Measurements from ENCODE around the gene WWOX. TPM values are rescaled to one million over a fixed set of nuclear protein-coding genes. Genes with fewer than 3 reads are reported as not detected.

WWOX gene
- total and polyA plus RNA-seq, 2 donors = 15.4 to 23.9 TPM

DNA sequence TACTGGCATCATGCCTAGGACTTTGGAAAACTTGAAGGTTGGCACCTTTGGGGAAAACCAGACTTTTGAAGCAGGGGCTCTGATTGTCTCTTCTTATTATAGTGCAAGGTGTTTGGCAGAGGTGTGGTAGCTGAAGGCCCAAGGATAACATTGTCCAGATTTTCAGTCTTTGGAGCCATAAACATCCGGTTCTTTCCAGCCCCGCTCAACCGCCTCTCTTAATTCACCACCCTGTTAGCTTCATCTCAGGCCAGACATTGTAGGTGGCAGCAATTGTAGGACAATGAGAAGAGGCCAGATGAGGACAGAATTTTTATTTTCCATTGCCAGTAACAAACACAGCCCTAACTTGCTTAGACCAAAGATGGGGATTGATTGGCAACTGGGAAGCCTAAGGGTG lies 851.3 kb downstream of the WWOX start:
- Histone ChIP-seq H3K27ac (ENCODE audit: low read depth in 1 of 2, low read length in 1 of 2) (no peak overlapping the region), H3K4me1 (ENCODE audit: control insufficient read depth in 2 of 2, insufficient read depth in 2 of 2, low read length in 2 of 2) (peaks cover 0 to 15% of the 10 kb centered on the region in 2 donors), H3K9me3 (ENCODE audit: control insufficient read depth in 2 of 2, insufficient read depth in 1 of 2, low read length in 1 of 2) (peaks cover 0 to 3% of the 10 kb centered on the region in 2 donors), H3K36me3 (ENCODE audit: control insufficient read depth in 2 of 2, insufficient read depth in 2 of 2, low read length in 1 of 2) (no peaks in the 10 kb centered on the region), H3K4me3 (ENCODE audit: low read length in 2 of 2) (no peak overlapping the region), H3K27me3 (ENCODE audit: control insufficient read depth in 2 of 2, insufficient read depth in 1 of 2, low read length in 1 of 2) (no peaks in the 10 kb centered on the region)
- 67% methylated on average over 3 of the region's 3 CpGs for WGBS
- DNase-seq (ENCODE audit: low read depth in 6 of 9, low spot score in 9 of 9) = no peak

DNA sequence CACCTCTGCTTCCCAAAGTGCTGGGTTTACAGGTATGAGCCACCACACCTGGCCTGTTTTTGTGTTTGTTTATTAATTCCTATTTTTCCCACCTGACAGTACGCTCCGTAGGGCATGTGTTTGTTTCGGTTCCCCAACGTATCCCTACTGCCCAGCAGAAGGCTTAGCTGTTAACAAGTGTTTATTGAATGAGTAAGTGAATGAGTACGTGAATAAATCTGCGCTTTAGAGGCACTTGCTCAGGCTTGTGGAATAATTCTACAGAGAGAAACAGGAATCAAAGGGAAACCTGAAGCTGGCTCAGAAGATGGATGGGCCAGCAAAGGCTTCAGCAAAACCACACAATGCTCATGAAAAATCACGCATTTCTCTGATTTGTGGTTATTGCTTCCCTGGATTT lies 853.2 kb downstream of the WWOX start:
- peaks cover 0 to 3% of the 10 kb centered on the region in 2 donors for H3K9me3 ChIP-seq (ENCODE audit: control insufficient read depth in 2 of 2, insufficient read depth in 1 of 2, low read length in 1 of 2)
- WGBS = 97% methylated on average over 7 of the region's 7 CpGs
- peaks cover 0 to 9% of the 10 kb centered on the region in 2 donors for H3K4me1 ChIP-seq (ENCODE audit: control insufficient read depth in 2 of 2, insufficient read depth in 2 of 2, low read length in 2 of 2)
- no peaks in the 10 kb centered on the region for H3K27me3 ChIP-seq (ENCODE audit: control insufficient read depth in 2 of 2, insufficient read depth in 1 of 2, low read length in 1 of 2)
- no peak overlapping the region for H3K27ac ChIP-seq (ENCODE audit: low read depth in 1 of 2, low read length in 1 of 2)
- H3K4me3 ChIP-seq (ENCODE audit: low read length in 2 of 2) = no peak overlapping the region
- no peaks in the 10 kb centered on the region for H3K36me3 ChIP-seq (ENCODE audit: control insufficient read depth in 2 of 2, insufficient read depth in 2 of 2, low read length in 1 of 2)
- no peak for DNase-seq (ENCODE audit: low read depth in 6 of 9, low spot score in 9 of 9)

DNA sequence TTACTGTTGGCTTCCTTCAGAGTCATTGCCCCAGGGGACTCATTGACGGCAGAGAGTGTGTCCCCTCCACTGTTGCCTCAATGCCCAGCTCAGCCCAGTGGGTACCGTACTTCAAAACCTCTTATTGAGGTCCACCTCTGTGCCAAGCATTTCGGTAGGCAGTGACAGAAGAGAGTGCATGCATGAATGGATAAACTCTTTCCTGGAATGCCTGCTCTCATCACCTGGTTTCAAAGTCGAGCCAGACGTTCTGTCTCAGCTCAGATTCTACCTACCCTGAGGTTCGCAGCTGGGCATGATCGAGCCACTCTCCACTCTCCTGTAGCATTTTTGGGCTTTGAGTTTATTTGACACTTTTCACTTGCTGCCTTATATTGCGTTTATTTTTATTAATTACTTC lies 854.1 kb downstream of the WWOX start:
- H3K4me1 ChIP-seq (ENCODE audit: control insufficient read depth in 2 of 2, insufficient read depth in 2 of 2, low read length in 2 of 2) = peaks cover 0 to under 1% of the 10 kb centered on the region in 2 donors
- H3K27ac ChIP-seq (ENCODE audit: low read depth in 1 of 2, low read length in 1 of 2) = no peak overlapping the region
- no peaks in the 10 kb centered on the region for H3K36me3 ChIP-seq (ENCODE audit: control insufficient read depth in 2 of 2, insufficient read depth in 2 of 2, low read length in 1 of 2)
- no peaks in the 10 kb centered on the region for H3K27me3 ChIP-seq (ENCODE audit: control insufficient read depth in 2 of 2, insufficient read depth in 1 of 2, low read length in 1 of 2)
- no peak overlapping the region for H3K4me3 ChIP-seq (ENCODE audit: low read length in 2 of 2)
- H3K9me3 ChIP-seq (ENCODE audit: control insufficient read depth in 2 of 2, insufficient read depth in 1 of 2, low read length in 1 of 2) = peaks cover 0 to 3% of the 10 kb centered on the region in 2 donors
- DNase-seq (ENCODE audit: low read depth in 6 of 9, low spot score in 9 of 9) = no peak
- WGBS = 97% methylated on average over 8 of the region's 8 CpGs

DNA sequence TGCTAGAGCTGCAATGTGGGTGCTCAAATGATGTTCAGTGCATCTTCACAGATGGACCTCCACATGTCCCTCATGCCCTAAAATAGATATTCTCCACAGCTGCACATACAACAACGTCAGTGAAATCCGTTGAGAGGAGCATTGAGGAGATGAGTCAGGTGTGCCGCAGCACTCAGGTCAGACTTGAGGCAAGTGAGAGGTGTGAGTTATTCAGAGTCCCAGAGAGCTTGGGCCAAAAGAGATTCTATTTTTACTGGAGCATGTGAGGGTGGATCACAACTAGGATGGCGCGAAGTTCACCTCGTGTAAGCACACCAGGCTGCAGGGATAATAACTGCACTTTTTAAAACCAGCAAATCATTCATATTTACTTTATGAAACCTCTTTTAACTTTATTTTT lies 855.8 kb downstream of the WWOX start:
- Histone ChIP-seq H3K4me1 (ENCODE audit: control insufficient read depth in 2 of 2, insufficient read depth in 2 of 2, low read length in 2 of 2) (no peaks in the 10 kb centered on the region), H3K27ac (ENCODE audit: low read depth in 1 of 2, low read length in 1 of 2) (no peak overlapping the region), H3K27me3 (ENCODE audit: control insufficient read depth in 2 of 2, insufficient read depth in 1 of 2, low read length in 1 of 2) (no peaks in the 10 kb centered on the region), H3K9me3 (ENCODE audit: control insufficient read depth in 2 of 2, insufficient read depth in 1 of 2, low read length in 1 of 2) (no peaks in the 10 kb centered on the region), H3K36me3 (ENCODE audit: control insufficient read depth in 2 of 2, insufficient read depth in 2 of 2, low read length in 1 of 2) (no peaks in the 10 kb centered on the region), H3K4me3 (ENCODE audit: low read length in 2 of 2) (no peak overlapping the region)
- WGBS = 97% methylated on average over 6 of the region's 6 CpGs
- no peak for DNase-seq (ENCODE audit: low read depth in 6 of 9, low spot score in 9 of 9)

DNA sequence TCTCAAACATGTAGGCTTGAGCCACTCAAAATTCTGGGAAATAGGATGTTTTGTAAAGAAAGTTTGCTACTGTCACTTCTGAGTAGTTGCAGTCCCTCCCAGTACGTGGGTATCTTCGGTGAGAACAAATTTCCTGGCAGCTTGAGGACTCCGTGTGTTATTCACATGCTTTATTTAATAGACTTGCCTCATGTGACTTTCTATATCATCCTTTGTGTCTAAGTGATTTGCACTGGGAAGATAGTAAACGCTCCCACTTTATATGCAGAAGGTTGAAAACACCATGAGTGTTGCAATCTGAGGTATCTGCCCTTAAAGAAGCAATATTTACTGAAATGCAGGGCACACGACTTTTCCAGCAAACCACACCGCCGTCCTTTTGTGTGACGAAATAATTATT lies 857.4 kb downstream of the WWOX start:
- no peak overlapping the region for H3K4me3 ChIP-seq (ENCODE audit: low read length in 2 of 2)
- no peaks in the 10 kb centered on the region for H3K9me3 ChIP-seq (ENCODE audit: control insufficient read depth in 2 of 2, insufficient read depth in 1 of 2, low read length in 1 of 2)
- no peaks in the 10 kb centered on the region for H3K4me1 ChIP-seq (ENCODE audit: control insufficient read depth in 2 of 2, insufficient read depth in 2 of 2, low read length in 2 of 2)
- H3K27me3 ChIP-seq (ENCODE audit: control insufficient read depth in 2 of 2, insufficient read depth in 1 of 2, low read length in 1 of 2) = no peaks in the 10 kb centered on the region
- no peak for DNase-seq (ENCODE audit: low read depth in 6 of 9, low spot score in 9 of 9)
- WGBS = 93% methylated on average over 8 of the region's 8 CpGs
- H3K27ac ChIP-seq (ENCODE audit: low read depth in 1 of 2, low read length in 1 of 2) = no peak overlapping the region
- no peaks in the 10 kb centered on the region for H3K36me3 ChIP-seq (ENCODE audit: control insufficient read depth in 2 of 2, insufficient read depth in 2 of 2, low read length in 1 of 2)

DNA sequence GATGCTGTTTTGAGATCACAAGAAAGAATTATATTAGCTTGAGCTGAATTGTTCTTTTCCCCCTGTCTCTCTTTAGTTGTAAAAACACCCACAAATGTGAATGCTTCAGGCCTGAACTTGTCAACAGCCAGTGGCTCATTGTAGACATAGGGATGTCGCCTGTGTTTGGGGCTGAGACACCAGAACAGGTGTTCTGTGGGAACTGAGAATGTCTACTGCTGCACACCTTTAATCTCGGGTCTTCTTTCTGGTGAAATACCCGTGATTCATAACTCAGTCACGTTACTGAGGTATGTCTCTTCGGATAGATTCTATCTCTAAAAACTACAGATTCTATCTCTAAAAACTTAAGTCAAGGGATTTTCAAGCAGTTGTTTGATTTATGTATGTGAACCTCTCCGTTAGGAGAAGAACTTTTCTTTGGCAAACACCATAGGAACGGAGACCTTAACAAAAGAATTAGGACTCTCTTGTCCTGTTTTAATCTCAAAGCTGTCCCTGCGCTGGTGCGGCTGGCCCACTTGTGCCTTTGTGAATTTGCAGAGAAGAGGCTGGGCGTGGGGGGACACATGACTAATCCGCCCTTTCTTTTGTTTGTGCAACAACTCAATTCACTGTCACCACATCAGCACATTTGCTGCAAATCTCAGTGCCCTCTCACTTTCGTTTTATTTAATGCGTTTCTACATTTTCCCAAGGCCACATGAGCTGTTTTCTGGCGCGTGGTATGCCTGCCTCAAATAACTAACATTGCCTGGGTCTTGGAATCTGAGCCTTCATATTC lies 858.1 kb downstream of the WWOX start:
- no peak overlapping the region for H3K4me3 ChIP-seq (ENCODE audit: low read length in 2 of 2)
- no peaks in the 10 kb centered on the region for H3K36me3 ChIP-seq (ENCODE audit: control insufficient read depth in 2 of 2, insufficient read depth in 2 of 2, low read length in 1 of 2)
- no peak overlapping the region for H3K27ac ChIP-seq (ENCODE audit: low read depth in 1 of 2, low read length in 1 of 2)
- DNase-seq (ENCODE audit: low read depth in 6 of 9, low spot score in 9 of 9) = no peak
- H3K4me1 ChIP-seq (ENCODE audit: control insufficient read depth in 2 of 2, insufficient read depth in 2 of 2, low read length in 2 of 2) = no peaks in the 10 kb centered on the region
- H3K9me3 ChIP-seq (ENCODE audit: control insufficient read depth in 2 of 2, insufficient read depth in 1 of 2, low read length in 1 of 2) = no peaks in the 10 kb centered on the region
- WGBS = 86% methylated on average over 15 of the region's 15 CpGs
- no peaks in the 10 kb centered on the region for H3K27me3 ChIP-seq (ENCODE audit: control insufficient read depth in 2 of 2, insufficient read depth in 1 of 2, low read length in 1 of 2)

DNA sequence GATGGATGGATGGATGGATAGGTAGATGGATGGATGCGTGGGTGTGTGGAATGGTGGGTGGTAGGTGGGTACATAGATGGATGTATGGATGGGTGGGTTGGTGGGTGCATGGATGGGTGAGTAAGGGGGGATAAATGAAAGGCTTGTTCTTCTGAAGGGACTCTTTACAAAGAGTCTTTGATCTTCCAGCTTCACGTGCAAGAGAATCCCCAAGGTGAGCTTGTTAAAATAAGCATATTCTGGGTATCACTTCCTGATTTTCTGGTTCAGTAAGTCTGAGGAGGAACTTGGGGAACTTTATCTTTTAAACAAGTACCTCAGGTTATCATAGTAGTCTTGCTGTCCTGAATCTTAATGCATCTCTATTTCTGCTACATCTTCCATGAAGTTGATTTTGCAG lies 862.0 kb downstream of the WWOX start:
- DNase-seq (ENCODE audit: low read depth in 6 of 9, low spot score in 9 of 9) = no peak

DNA sequence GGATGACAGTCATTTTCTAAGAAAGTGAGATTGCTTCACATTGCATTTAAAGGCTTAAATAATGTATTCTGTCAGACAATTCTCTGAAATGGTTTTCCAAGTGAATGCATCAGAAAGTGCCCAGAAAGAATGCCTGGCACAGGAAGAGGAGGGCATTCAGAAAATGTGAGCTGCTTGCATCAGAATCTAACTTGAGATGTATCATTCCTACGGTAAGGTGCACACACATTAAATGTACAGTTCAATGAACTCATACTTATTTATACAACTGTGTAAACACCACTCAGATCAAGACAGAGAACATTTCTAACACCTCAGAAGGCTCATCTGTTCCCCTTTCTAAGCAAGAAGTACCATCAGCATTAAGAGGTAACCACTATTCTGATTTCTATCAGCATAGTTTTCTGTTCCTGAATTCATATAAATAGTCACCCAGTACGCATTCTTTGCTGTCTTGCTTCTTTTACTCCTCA lies 863.0 kb downstream of the WWOX start:
- Histone ChIP-seq H3K36me3 (ENCODE audit: control insufficient read depth in 2 of 2, insufficient read depth in 2 of 2, low read length in 1 of 2) (no peaks in the 10 kb centered on the region), H3K27ac (ENCODE audit: low read depth in 1 of 2, low read length in 1 of 2) (no peak overlapping the region), H3K4me1 (ENCODE audit: control insufficient read depth in 2 of 2, insufficient read depth in 2 of 2, low read length in 2 of 2) (no peaks in the 10 kb centered on the region), H3K9me3 (ENCODE audit: control insufficient read depth in 2 of 2, insufficient read depth in 1 of 2, low read length in 1 of 2) (no peaks in the 10 kb centered on the region), H3K27me3 (ENCODE audit: control insufficient read depth in 2 of 2, insufficient read depth in 1 of 2, low read length in 1 of 2) (no peaks in the 10 kb centered on the region), H3K4me3 (ENCODE audit: low read length in 2 of 2) (no peak overlapping the region)
- DNase-seq (ENCODE audit: low read depth in 6 of 9, low spot score in 9 of 9) = no peak
- WGBS = 94% methylated on average over 2 of the region's 2 CpGs

More for the DNA sequence above, 862.0 kb downstream of the WWOX start:
- H3K4me3 ChIP-seq (ENCODE audit: low read length in 2 of 2) = no peak overlapping the region
- H3K27me3 ChIP-seq (ENCODE audit: control insufficient read depth in 2 of 2, insufficient read depth in 1 of 2, low read length in 1 of 2) = no peaks in the 10 kb centered on the region
- H3K36me3 ChIP-seq (ENCODE audit: control insufficient read depth in 2 of 2, insufficient read depth in 2 of 2, low read length in 1 of 2) = no peaks in the 10 kb centered on the region
- H3K9me3 ChIP-seq (ENCODE audit: control insufficient read depth in 2 of 2, insufficient read depth in 1 of 2, low read length in 1 of 2) = no peaks in the 10 kb centered on the region
- WGBS = 74% methylated on average over 2 of the region's 2 CpGs
- H3K27ac ChIP-seq (ENCODE audit: low read depth in 1 of 2, low read length in 1 of 2) = no peak overlapping the region
- no peaks in the 10 kb centered on the region for H3K4me1 ChIP-seq (ENCODE audit: control insufficient read depth in 2 of 2, insufficient read depth in 2 of 2, low read length in 2 of 2)

DNA sequence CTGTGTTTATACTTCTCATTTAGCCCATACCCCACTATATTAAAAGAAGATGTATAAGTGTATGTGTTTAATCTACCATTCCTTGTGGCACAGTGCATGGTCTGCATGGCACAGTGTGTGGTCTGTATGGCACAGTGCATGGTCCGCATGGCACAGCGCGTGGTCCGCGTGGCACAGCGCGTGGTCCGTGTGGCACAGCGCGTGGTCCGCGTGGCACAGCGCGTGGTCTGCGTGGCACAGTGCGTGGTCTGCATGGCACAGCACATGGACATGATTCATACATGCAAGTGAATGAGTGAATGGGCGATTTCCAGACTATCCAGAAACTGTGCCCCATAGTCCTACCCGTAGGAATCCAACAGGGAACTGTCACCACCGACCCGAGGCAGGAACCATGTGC lies 868.5 kb downstream of the WWOX start:
- H3K9me3 ChIP-seq (ENCODE audit: control insufficient read depth in 2 of 2, insufficient read depth in 1 of 2, low read length in 1 of 2) = peaks cover 0 to 5% of the 10 kb centered on the region in 2 donors
- H3K4me1 ChIP-seq (ENCODE audit: control insufficient read depth in 2 of 2, insufficient read depth in 2 of 2, low read length in 2 of 2) = no peaks in the 10 kb centered on the region
- 68% methylated on average over 20 of the region's 20 CpGs for WGBS
- no peak for DNase-seq (ENCODE audit: low read depth in 6 of 9, low spot score in 9 of 9)
- no peaks in the 10 kb centered on the region for H3K27me3 ChIP-seq (ENCODE audit: control insufficient read depth in 2 of 2, insufficient read depth in 1 of 2, low read length in 1 of 2)
- H3K27ac ChIP-seq (ENCODE audit: low read depth in 1 of 2, low read length in 1 of 2) = no peak overlapping the region
- no peak overlapping the region for H3K4me3 ChIP-seq (ENCODE audit: low read length in 2 of 2)
- no peaks in the 10 kb centered on the region for H3K36me3 ChIP-seq (ENCODE audit: control insufficient read depth in 2 of 2, insufficient read depth in 2 of 2, low read length in 1 of 2)
